Central memory CD8-positive, alpha-beta T cell (primary cell): Measurements from ENCODE around the gene RPP14.
"Not testable (repeated sequence)": the region's sequence is repeated elsewhere in the genome, so short reads cannot be mapped to it uniquely, and the experiment has no call there.

Experiments used
- ATAC-seq: fragments of 150-1000 bp; cut with Tn5 transposase; replicated peaks from 2 replicates; pipeline ENCODE4 v1.10.0; 2022; ENCODE audit warnings: mild to moderate bottlenecking, moderate FRiP score, moderate number of reproducible peaks; ENCODE audit not compliant: poor library complexity, severe bottlenecking; ENCODE audit errors: extremely low read depth
- DNase-seq, 2 donors: peaks; one replicate each; pipeline ENCODE4 v3.0.0; 2021; ENCODE audit warnings: low spot score in 2 of 2
- H3K27ac Mint-ChIP-seq: one replicate; pipeline ENCODE4 v1.8.0; 2022; ENCODE audit warnings: low read depth, mild to moderate bottlenecking, moderate library complexity, mixed read lengths
- H3K27me3 Mint-ChIP-seq: one replicate; pipeline ENCODE4 v1.8.0; 2022; ENCODE audit warnings: mixed read lengths
- H3K36me3 Mint-ChIP-seq: one replicate; pipeline ENCODE4 v1.8.0; 2022; ENCODE audit warnings: mild to moderate bottlenecking, moderate library complexity, mixed read lengths; ENCODE audit not compliant: insufficient read depth
- H3K4me1 Mint-ChIP-seq: one replicate; pipeline ENCODE4 v1.8.0; 2022; ENCODE audit warnings: mixed read lengths
- H3K4me3 Mint-ChIP-seq: one replicate; pipeline ENCODE4 v1.8.0; 2022; ENCODE audit warnings: mild to moderate bottlenecking, moderate library complexity, mixed read lengths
- H3K9me3 Mint-ChIP-seq: one replicate; pipeline ENCODE4 v1.8.0; 2022; ENCODE audit warnings: mixed read lengths

The RPP14 gene

GRCh38 chr3:58305882-58306711, at the start of gene RPP14, which contains the start of gene HTD2:
Gene RPP14 (plus strand): TSS chr3:58306245. CDS start chr3:58310330, 4,085 bp downstream.
Gene HTD2 (plus strand): TSS chr3:58306520. CDS start chr3:58317614, 11,094 bp downstream.
- ATAC-seq: peak; percentile 93
- peaks cover 36% of the 10 kb centered on the region for H3K36me3 Mint-ChIP-seq
- peaks cover 35% of the 10 kb centered on the region for H3K4me1 Mint-ChIP-seq
- H3K9me3 Mint-ChIP-seq: no peaks in the 10 kb centered on the region
- peak within 1 kb of the TSS; percentile 94 for H3K4me3 Mint-ChIP-seq
- peak within 1 kb of the TSS; percentile 99 for H3K27ac Mint-ChIP-seq
- peaks cover 19% of the 10 kb centered on the region for H3K27me3 Mint-ChIP-seq
- peak; percentile 97 to 99 for DNase-seq

- no peak for DNase-seq
- no peak overlapping the region for H3K27ac Mint-ChIP-seq
- H3K36me3 Mint-ChIP-seq: peaks cover 3% of the 10 kb centered on the region
- no peaks in the 10 kb centered on the region for H3K9me3 Mint-ChIP-seq
- no peak overlapping the region for H3K4me3 Mint-ChIP-seq
- peaks cover 14% of the 10 kb centered on the region for H3K4me1 Mint-ChIP-seq
- no peak for ATAC-seq
- no peaks in the 10 kb centered on the region for H3K27me3 Mint-ChIP-seq
These were observed 49.5 kb upstream of the RPP14 start for GRCh38 chr3:58256511-58256910.

- H3K4me1 Mint-ChIP-seq: peaks cover 6% of the 10 kb centered on the region
These were observed 47.5 kb upstream of the RPP14 start for GRCh38 chr3:58258392-58259055.

GRCh38 chr3:58260261-58260731, 45.7 kb upstream of the RPP14 start:
- no peak overlapping the region for H3K27ac Mint-ChIP-seq
- peaks cover 5% of the 10 kb centered on the region for H3K36me3 Mint-ChIP-seq
- peaks cover 6% of the 10 kb centered on the region for H3K4me1 Mint-ChIP-seq
- no peak for ATAC-seq
- no peaks in the 10 kb centered on the region for H3K27me3 Mint-ChIP-seq
- H3K9me3 Mint-ChIP-seq: no peaks in the 10 kb centered on the region
- no peak overlapping the region for H3K4me3 Mint-ChIP-seq
- no peak for DNase-seq

More at GRCh38 chr3:58258392-58259055, 47.5 kb upstream of the RPP14 start:
- Mint-ChIP-seq H3K9me3 (no peaks in the 10 kb centered on the region), H3K27ac (no peak overlapping the region), H3K4me3 (no peak overlapping the region), H3K27me3 (no peaks in the 10 kb centered on the region), H3K36me3 (peaks cover 3% of the 10 kb centered on the region)
- DNase-seq (no peak), ATAC-seq (no peak)

- ATAC-seq (no peak), DNase-seq (no peak)
- Mint-ChIP-seq H3K27me3 (no peaks in the 10 kb centered on the region), H3K9me3 (no peaks in the 10 kb centered on the region), H3K36me3 (peaks cover 5% of the 10 kb centered on the region), H3K4me3 (no peak overlapping the region), H3K4me1 (peaks cover 6% of the 10 kb centered on the region), H3K27ac (no peak overlapping the region)
These were observed 45.3 kb upstream of the RPP14 start for GRCh38 chr3:58260733-58261132.

GRCh38 chr3:58261954-58262666, 43.9 kb upstream of the RPP14 start:
- Mint-ChIP-seq H3K36me3 (peaks cover 5% of the 10 kb centered on the region), H3K4me3 (no peak overlapping the region), H3K27ac (no peak overlapping the region), H3K9me3 (no peaks in the 10 kb centered on the region), H3K27me3 (no peaks in the 10 kb centered on the region), H3K4me1 (no peaks in the 10 kb centered on the region)
- no peak for DNase-seq
- no peak for ATAC-seq

- H3K27ac Mint-ChIP-seq: no peak overlapping the region
These were observed 39.5 kb upstream of the RPP14 start for GRCh38 chr3:58266577-58266976.

GRCh38 chr3:58267543-58267942, 38.5 kb upstream of the RPP14 start:
- H3K4me3 Mint-ChIP-seq, ATAC-seq, H3K9me3 Mint-ChIP-seq, H3K4me1 Mint-ChIP-seq, DNase-seq, H3K36me3 Mint-ChIP-seq, H3K27ac Mint-ChIP-seq, H3K27me3 Mint-ChIP-seq: not testable (repeated sequence)

More at GRCh38 chr3:58266577-58266976, 39.5 kb upstream of the RPP14 start:
- H3K4me1 Mint-ChIP-seq: no peaks in the 10 kb centered on the region
- no peak overlapping the region for H3K4me3 Mint-ChIP-seq
- ATAC-seq (no peak), DNase-seq (no peak)
- H3K36me3 Mint-ChIP-seq: peaks cover 9% of the 10 kb centered on the region
- no peaks in the 10 kb centered on the region for H3K9me3 Mint-ChIP-seq
- no peaks in the 10 kb centered on the region for H3K27me3 Mint-ChIP-seq

GRCh38 chr3:58269356-58269755, 36.7 kb upstream of the RPP14 start:
- ATAC-seq: no peak
- H3K4me3 Mint-ChIP-seq: no peak overlapping the region
- H3K9me3 Mint-ChIP-seq: no peaks in the 10 kb centered on the region
- no peaks in the 10 kb centered on the region for H3K4me1 Mint-ChIP-seq
- H3K27me3 Mint-ChIP-seq: no peaks in the 10 kb centered on the region
- H3K27ac Mint-ChIP-seq: no peak overlapping the region
- DNase-seq: no peak
- peaks cover 9% of the 10 kb centered on the region for H3K36me3 Mint-ChIP-seq

- H3K4me1 Mint-ChIP-seq: no peaks in the 10 kb centered on the region
- no peaks in the 10 kb centered on the region for H3K27me3 Mint-ChIP-seq
- H3K4me3 Mint-ChIP-seq: no peak overlapping the region
- H3K36me3 Mint-ChIP-seq: peaks cover 9% of the 10 kb centered on the region
- H3K27ac Mint-ChIP-seq: no peak overlapping the region
- no peak for DNase-seq
- H3K9me3 Mint-ChIP-seq: no peaks in the 10 kb centered on the region
- no peak for ATAC-seq
These were observed 35.6 kb upstream of the RPP14 start for GRCh38 chr3:58270485-58270884.

- ATAC-seq: no peak
- Mint-ChIP-seq H3K9me3 (no peaks in the 10 kb centered on the region), H3K27ac (no peak overlapping the region), H3K4me3 (no peak overlapping the region), H3K4me1 (no peaks in the 10 kb centered on the region), H3K27me3 (no peaks in the 10 kb centered on the region), H3K36me3 (peaks cover 14% of the 10 kb centered on the region)
- DNase-seq: no peak
These were observed 34.0 kb upstream of the RPP14 start for GRCh38 chr3:58271901-58272501.

- H3K4me1 Mint-ChIP-seq: no peaks in the 10 kb centered on the region
- H3K27me3 Mint-ChIP-seq: no peaks in the 10 kb centered on the region
- no peak overlapping the region for H3K4me3 Mint-ChIP-seq
- no peak overlapping the region for H3K27ac Mint-ChIP-seq
- peaks cover 13% of the 10 kb centered on the region for H3K36me3 Mint-ChIP-seq
- no peaks in the 10 kb centered on the region for H3K9me3 Mint-ChIP-seq
- DNase-seq (no peak), ATAC-seq (no peak)
These were observed 33.2 kb upstream of the RPP14 start for GRCh38 chr3:58272891-58273290.
